Cerebellar nuclear complex (tissue), 1 donor: Measurements from ENCODE around the gene MON2.
A peak's percentile ranks its signal among the peaks of the same experiment; 100 is the strongest.
"Not testable (repeated sequence)": the region's sequence is repeated elsewhere in the genome, so short reads cannot be mapped to it uniquely, and the experiment has no call there.

Experiments
- DNase-seq, 2 experiments: peaks; one replicate each; lab custom pipeline; 2025; lab: John Stamatoyannopoulos, UW

Gene MON2

GRCh38 chr12:62559366-62559765, 92.7 kb downstream of the MON2 start:
- DNase-seq = not testable (repeated sequence)

GRCh38 chr12:62562846-62563245, 96.2 kb downstream of the MON2 start:
- DNase-seq = no peak

GRCh38 chr12:62575036-62575435, 108.4 kb downstream of the MON2 start:
- DNase-seq = no peak

- no peak for DNase-seq
These were observed 109.9 kb downstream of the MON2 start for GRCh38 chr12:62576503-62576902.

- DNase-seq = no peak
These were observed 112.1 kb downstream of the MON2 start for GRCh38 chr12:62578726-62579125.

- no peak for DNase-seq
These were observed 114.8 kb downstream of the MON2 start for GRCh38 chr12:62581288-62582064.

GRCh38 chr12:62582065-62582366, 115.4 kb downstream of the MON2 start:
- DNase-seq = no peak

GRCh38 chr12:62584619-62585018, 118.0 kb downstream of the MON2 start:
- no peak for DNase-seq

GRCh38 chr12:62586850-62587249, 120.2 kb downstream of the MON2 start:
- no peak for DNase-seq

- DNase-seq = no peak
These were observed 122.3 kb downstream of the MON2 start for GRCh38 chr12:62588916-62589315.

GRCh38 chr12:62597253-62597652, 130.6 kb downstream of the MON2 start:
- no peak for DNase-seq

- no peak for DNase-seq
These were observed 132.2 kb downstream of the MON2 start for GRCh38 chr12:62598846-62599245.

GRCh38 chr12:62599854-62600437, 133.3 kb downstream of the MON2 start:
- no peak for DNase-seq

- DNase-seq = no peak
These were observed 135.1 kb downstream of the MON2 start for GRCh38 chr12:62601765-62602164.

- peak in 1 of 2 experiments; percentile 52 for DNase-seq
These were observed 135.8 kb downstream of the MON2 start for GRCh38 chr12:62602255-62603060.

GRCh38 chr12:62603061-62603810, 136.6 kb downstream of the MON2 start:
- DNase-seq = peak in 1 of 2 experiments; percentile 16

- no peak for DNase-seq
These were observed 137.1 kb downstream of the MON2 start for GRCh38 chr12:62603811-62604098.

GRCh38 chr12:62604373-62604772, 137.7 kb downstream of the MON2 start:
- DNase-seq = no peak

- DNase-seq = no peak
These were observed 138.2 kb downstream of the MON2 start for GRCh38 chr12:62604871-62605270.

GRCh38 chr12:62605981-62606380, 139.4 kb downstream of the MON2 start:
- DNase-seq = no peak

- no peak for DNase-seq
These were observed 140.0 kb downstream of the MON2 start for GRCh38 chr12:62606654-62607053.

GRCh38 chr12:62613081-62613480, 146.5 kb downstream of the MON2 start:
- no peak for DNase-seq

- no peak for DNase-seq
These were observed 151.7 kb downstream of the MON2 start for GRCh38 chr12:62618319-62618718.
